HepG2 (cell line): ENCODE results near the gene FIBP. TPM values are rescaled to one million over a fixed set of nuclear protein-coding genes. Genes with fewer than 3 reads are reported as not detected.
"Not testable (repeated sequence)": the region's sequence is repeated elsewhere in the genome, so short reads cannot be mapped to it uniquely, and the experiment has no call there.

Experiments
- CBX1 ChIP-seq: IDR thresholded peaks from one replicate; pipeline ENCODE4 v1.6.1; 2016; ENCODE audit warnings: antibody characterized with exemption, low read depth
- KLF16 ChIP-seq, 2 experiments: sonication (generic) in 1 of 2; formaldehyde crosslinking in 1 of 2; IDR thresholded peaks; 2 replicates each; pipeline versions ENCODE4 v1.6.1 to v1.8.0; 2016 to 2023; ENCODE audit warnings: missing genetic modification reagents in 2 of 2, missing compliant biosample characterization in 1 of 2
- LCORL ChIP-seq, 2 experiments: fragments of 450-650 bp in 1 of 2; sonication (generic) in 1 of 2; formaldehyde crosslinking in 1 of 2; IDR thresholded peaks; 2 replicates each; pipeline versions ENCODE4 v1.5.0 to v1.6.1; 2017 to 2020; ENCODE audit warnings: antibody characterized with exemption in 1 of 2, missing genetic modification reagents in 1 of 2
- MED1 ChIP-seq: sonication (generic); formaldehyde crosslinking; IDR thresholded peaks from 2 replicates; pipeline ENCODE4 v1.4.0; 2020; ENCODE audit warnings: missing genetic modification reagents
- MED8 ChIP-seq: sonication (generic); formaldehyde crosslinking; IDR thresholded peaks from 2 replicates; pipeline ENCODE4 v1.8.1; 2023; ENCODE audit warnings: mild to moderate bottlenecking, missing genetic modification reagents; ENCODE audit not compliant: insufficient replicate concordance
- NKX3-1 ChIP-seq: sonication (generic); formaldehyde crosslinking; IDR thresholded peaks from 2 replicates; pipeline ENCODE4 v1.5.0; 2020; ENCODE audit warnings: missing genetic modification reagents
- NR2F6 ChIP-seq, 2 experiments: IDR thresholded peaks; 2 replicates each; pipeline ENCODE4 v1.6.1; 2016; ENCODE audit warnings: antibody characterized with exemption in 1 of 2, mild to moderate bottlenecking in 1 of 2
- SAP130 ChIP-seq: IDR thresholded peaks from 2 replicates; pipeline ENCODE4 v1.6.1; 2016; ENCODE audit warnings: low read depth
- SP4 ChIP-seq: sonication (generic); formaldehyde crosslinking; IDR thresholded peaks from 2 replicates; pipeline ENCODE4 v1.8.1; 2023; ENCODE audit warnings: mild to moderate bottlenecking, missing genetic modification reagents
- ZC3H13 ChIP-seq: sonication (generic); formaldehyde crosslinking; IDR thresholded peaks from 2 replicates; pipeline ENCODE4 v1.8.1; 2023; ENCODE audit warnings: mild to moderate bottlenecking, missing genetic modification reagents, moderate library complexity
- ZIK1 ChIP-seq: sonication (generic); formaldehyde crosslinking; IDR thresholded peaks from 2 replicates; pipeline ENCODE4 v1.5.0; 2020; ENCODE audit warnings: mild to moderate bottlenecking, low read depth, missing genetic modification reagents, borderline replicate concordance
- ZNF276 ChIP-seq: sonication (generic); formaldehyde crosslinking; IDR thresholded peaks from 2 replicates; pipeline ENCODE4 v1.4.0; 2020; ENCODE audit warnings: mild to moderate bottlenecking, low read depth, missing genetic modification reagents
- ZNF609 ChIP-seq: sonication (generic); formaldehyde crosslinking; IDR thresholded peaks from 2 replicates; pipeline ENCODE4 v1.4.0; 2020; ENCODE audit warnings: mild to moderate bottlenecking, missing genetic modification reagents, borderline replicate concordance
- ZSCAN20 ChIP-seq: sonication (generic); formaldehyde crosslinking; IDR thresholded peaks from 2 replicates; pipeline ENCODE4 v1.4.0; 2020; ENCODE audit warnings: missing genetic modification reagents, mild to moderate bottlenecking, borderline replicate concordance
- polyA plus RNA-seq, 8 experiments: library from polyadenylated mRNA; depleted of rRNA in 3 of 8; stranded (reverse) in 7 of 8; unstranded in 1 of 8; fragments of >200 nt; fragmentation: Illumina TruSeq in 4 of 8; extraction: Trizol in 4 of 8; gene quantifications; 2 replicates each; pipeline versions ENCODE4 v1.2.1 to v1.2.3, GENCODE V29; 2011 to 2016; ENCODE audit warnings: low read depth in 4 of 8, missing spikeins in 1 of 8, mixed read lengths in 1 of 8; ENCODE audit not compliant: insufficient read depth in 1 of 8
- total RNA-seq, 5 experiments: library from RNA; depleted of rRNA; stranded (reverse); fragments of >200 nt; fragmentation: Illumina TruSeq; extraction: Trizol; gene quantifications; 2 replicates each; pipeline ENCODE4 v1.2.3, GENCODE V29; 2016; ENCODE audit warnings: low read depth in 1 of 5

Gene FIBP
- total and polyA plus RNA-seq, 2 of the 13 experiments (the other 11 are each of a cell fraction or from before 2014, with no cell fraction given): 42.9 to 62.1 TPM

- TF ChIP-seq ZNF276 (CRISPR knock-in tag) (0 out of 2 replicates have a peak, but pooled peaks have one; percentile 17), CBX1 (peak; percentile 0), MED1 (CRISPR knock-in tag) (0 out of 2 replicates have a peak, but pooled peaks have one; percentile 7), ZIK1 (0 out of 2 replicates have a peak, but pooled peaks have one; percentile 6), MED8 (CRISPR knock-in tag) (peak; percentile 20), SP4 (0 out of 2 replicates have a peak, but pooled peaks have one; percentile 33), NKX3-1 (CRISPR knock-in tag) (peak; percentile 51; the same call in 1 of the 2 replicates), ZC3H13 (peak; percentile 19; the same call in 1 of the 2 replicates), ZNF609 (CRISPR knock-in tag) (0 out of 2 replicates have a peak, but pooled peaks have one; percentile 15), LCORL (CRISPR knock-in tag; IDR thresholded peaks at IDR 0.05) (peak; percentile 62; the same call in 1 of the 2 replicates), NR2F6 (IDR thresholded peaks at IDR 0.05) (0 out of 2 replicates have a peak, but pooled peaks have one; percentile 8), KLF16 (CRISPR knock-in tag; IDR thresholded peaks at IDR 0.05) (0 out of 4 replicates have a peak, but pooled peaks of 1 of the 2 experiments have one; percentile 6), ZSCAN20 (CRISPR knock-in tag) (peak; percentile 61; the same call in 1 of the 2 replicates), SAP130 (0 out of 2 replicates have a peak, but pooled peaks have one; percentile 33)
- not testable (repeated sequence) for TF ChIP-seq LCORL (IDR thresholded peaks at IDR 0.05); NR2F6 (CRISPR knock-in tag; IDR thresholded peaks at IDR 0.05)
These were observed 3.9 kb upstream of the FIBP start (continued) for GRCh38 chr11:65892137-65892540.
